HEK293 (cell line): ENCODE data around the gene DCUN1D1.

Source experiments
- CTCF ChIA-PET: fragments of 350-600 bp; formaldehyde crosslinking; extraction: SDS; loops from one replicate; lab custom pipeline; 2021; ENCODE audit warnings: antibody characterized with exemption; lab: Yijun Ruan, JAX
- POLR2A ChIA-PET: fragments of 300-600 bp; formaldehyde crosslinking; extraction: SDS; loops from one replicate; lab custom pipeline; 2020; ENCODE audit warnings: antibody characterized with exemption, inconsistent platforms; lab: Yijun Ruan, JAX
- H3K27ac ChIP-seq: fragments of 200-500 bp; sonication (Bioruptor generic); 2 replicates; pipeline ENCODE4 v1.5.1; 2014; ENCODE audit warnings: low read depth, low read length, control low read depth, inconsistent platforms; ENCODE audit errors: extremely low read depth
- H3K36me3 ChIP-seq, 2 experiments: fragments of 200-500 bp in 1 of 2; sonication (Bioruptor generic) in 1 of 2; 1 replicate in 1 of 2; 2 replicates in 1 of 2; pipeline ENCODE4 v1.5.1; 2014 to 2017; ENCODE audit warnings: inconsistent platforms in 2 of 2, low read length in 2 of 2; ENCODE audit not compliant: control insufficient read depth in 2 of 2, insufficient read depth in 1 of 2
- H3K4me1 ChIP-seq: fragments of 200-500 bp; sonication (Bioruptor generic); 2 replicates; pipeline ENCODE4 v1.5.1; 2014; ENCODE audit warnings: mild to moderate bottlenecking, low read length, inconsistent platforms; ENCODE audit not compliant: control insufficient read depth, insufficient read depth
- H3K4me3 ChIP-seq: 2 replicates; pipeline ENCODE4 v1.5.1; 2011; ENCODE audit warnings: low read depth, mild to moderate bottlenecking, control low read depth, low read length, moderate library complexity
- H3K9me3 ChIP-seq: fragments of 200-500 bp; sonication (Bioruptor generic); 2 replicates; pipeline ENCODE4 v1.5.1; 2014; ENCODE audit warnings: low read depth, low read length, inconsistent platforms; ENCODE audit not compliant: control insufficient read depth, insufficient read depth
- AEBP2 ChIP-seq: fragments of 450-650 bp; formaldehyde crosslinking; IDR thresholded peaks from 2 replicates; pipeline ENCODE4 v1.5.1; 2016; ENCODE audit warnings: missing biosample characterization, missing genetic modification characterization, borderline replicate concordance
- BCL11B ChIP-seq: fragments of 450-650 bp; formaldehyde crosslinking; IDR thresholded peaks from 2 replicates; pipeline ENCODE4 v1.5.1; 2016; ENCODE audit warnings: low read depth, missing biosample characterization, missing genetic modification characterization
- GLI2 ChIP-seq: fragments of 450-650 bp; formaldehyde crosslinking; IDR thresholded peaks from 2 replicates; pipeline ENCODE4; 2017; ENCODE audit warnings: missing biosample characterization, missing genetic modification characterization, low read depth, borderline replicate concordance
- GLI4 ChIP-seq: fragments of 450-650 bp; formaldehyde crosslinking; IDR thresholded peaks from 2 replicates; pipeline ENCODE4 v1.5.1; 2016; ENCODE audit warnings: missing biosample characterization, missing genetic modification characterization
- GLIS2 ChIP-seq: fragments of 450-650 bp; formaldehyde crosslinking; IDR thresholded peaks from 2 replicates; pipeline ENCODE4 v1.5.1; 2016; ENCODE audit warnings: missing biosample characterization, missing genetic modification characterization
- HOXC10 ChIP-seq: sonication (generic); formaldehyde crosslinking; IDR thresholded peaks from 2 replicates; pipeline ENCODE4 v1.8.1; 2023; ENCODE audit warnings: mild to moderate bottlenecking, missing genetic modification reagents
- KLF10 ChIP-seq: fragments of 450-650 bp; IDR thresholded peaks from 2 replicates; pipeline ENCODE4 v1.5.1; 2018; ENCODE audit warnings: missing biosample characterization, mild to moderate bottlenecking, missing genetic modification characterization
- PRDM1 ChIP-seq: fragments of 450-650 bp; formaldehyde crosslinking; IDR thresholded peaks from 2 replicates; pipeline ENCODE4; 2016; ENCODE audit warnings: missing biosample characterization, missing genetic modification characterization
- SETDB1 ChIP-seq: IDR thresholded peaks from one replicate; pipeline ENCODE4 v1.6.1; 2017; ENCODE audit warnings: mild to moderate bottlenecking, low read length, moderate library complexity, mixed read lengths; ENCODE audit not compliant: insufficient read length
- SP3 ChIP-seq: fragments of 450-650 bp; formaldehyde crosslinking; IDR thresholded peaks from 2 replicates; pipeline ENCODE4 v1.5.1; 2016; ENCODE audit warnings: missing biosample characterization, missing genetic modification characterization
- WT1 ChIP-seq: fragments of 450-650 bp; formaldehyde crosslinking; IDR thresholded peaks from 2 replicates; pipeline ENCODE4 v1.5.1; 2016; ENCODE audit warnings: missing biosample characterization, missing genetic modification characterization
- ZBTB26 ChIP-seq: fragments of 450-650 bp; formaldehyde crosslinking; optimal IDR thresholded peaks from 2 replicates; pipeline ENCODE3; 2016; ENCODE audit warnings: missing biosample characterization, mild to moderate bottlenecking, missing genetic modification characterization
- ZBTB48 ChIP-seq: fragments of 450-650 bp; formaldehyde crosslinking; IDR thresholded peaks from 2 replicates; pipeline ENCODE4 v1.5.1; 2016; ENCODE audit warnings: missing biosample characterization, missing genetic modification characterization
- ZBTB8A ChIP-seq: fragments of 450-650 bp; formaldehyde crosslinking; IDR thresholded peaks from 2 replicates; pipeline ENCODE4 v1.5.1; 2016; ENCODE audit warnings: missing biosample characterization, missing genetic modification characterization
- ZNF132 ChIP-seq: fragments of 450-650 bp; formaldehyde crosslinking; IDR thresholded peaks from 2 replicates; pipeline ENCODE4 v1.5.1; 2017; ENCODE audit warnings: missing biosample characterization, missing genetic modification characterization, borderline replicate concordance
- ZNF133 ChIP-seq: fragments of 450-650 bp; formaldehyde crosslinking; IDR thresholded peaks from 2 replicates; pipeline ENCODE4 v1.5.1; 2016; ENCODE audit warnings: missing biosample characterization, missing genetic modification characterization
- ZNF16 ChIP-seq: fragments of 450-650 bp; formaldehyde crosslinking; IDR thresholded peaks from 2 replicates; pipeline ENCODE4 v1.5.1; 2016; ENCODE audit warnings: low read depth, missing biosample characterization, missing genetic modification characterization
- ZNF174 ChIP-seq: fragments of 450-650 bp; formaldehyde crosslinking; IDR thresholded peaks from 2 replicates; pipeline ENCODE4 v1.5.0; 2017; ENCODE audit warnings: missing biosample characterization, mild to moderate bottlenecking, missing genetic modification characterization
- ZNF202 ChIP-seq: fragments of 450-650 bp; formaldehyde crosslinking; IDR thresholded peaks from 2 replicates; pipeline ENCODE4 v1.5.1; 2016; ENCODE audit warnings: missing biosample characterization, missing genetic modification characterization, borderline replicate concordance
- ZNF214 ChIP-seq: fragments of 450-650 bp; formaldehyde crosslinking; IDR thresholded peaks from 2 replicates; pipeline ENCODE4 v1.5.1; 2017; ENCODE audit warnings: missing biosample characterization, mild to moderate bottlenecking, missing genetic modification characterization, borderline replicate concordance
- ZNF350 ChIP-seq: fragments of 450-650 bp; formaldehyde crosslinking; IDR thresholded peaks from 2 replicates; pipeline ENCODE4 v1.5.0; 2017; ENCODE audit warnings: missing biosample characterization, mild to moderate bottlenecking, missing genetic modification characterization
- ZNF426 ChIP-seq: fragments of 450-650 bp; formaldehyde crosslinking; IDR thresholded peaks from 2 replicates; pipeline ENCODE4 v1.5.1; 2017; ENCODE audit warnings: missing biosample characterization, missing genetic modification characterization, mild to moderate bottlenecking, inconsistent platforms, moderate library complexity
- ZNF529 ChIP-seq: fragments of 450-650 bp; formaldehyde crosslinking; IDR thresholded peaks from 2 replicates; pipeline ENCODE4 v1.5.1; 2017; ENCODE audit warnings: missing genetic modification characterization, missing biosample characterization; ENCODE audit not compliant: insufficient replicate concordance
- ZNF548 ChIP-seq: fragments of 450-650 bp; formaldehyde crosslinking; IDR thresholded peaks from 2 replicates; pipeline ENCODE4 v1.5.1; 2016; ENCODE audit warnings: missing biosample characterization, missing genetic modification characterization
- ZNF600 ChIP-seq: fragments of 450-650 bp; formaldehyde crosslinking; IDR thresholded peaks from 2 replicates; pipeline ENCODE4 v1.5.1; 2016; ENCODE audit warnings: missing biosample characterization, missing genetic modification characterization
- ZNF701 ChIP-seq: fragments of 450-650 bp; formaldehyde crosslinking; IDR thresholded peaks from 2 replicates; pipeline ENCODE4 v1.5.1; 2016; ENCODE audit warnings: missing biosample characterization, missing genetic modification characterization
- ZNF747 ChIP-seq: fragments of 450-650 bp; formaldehyde crosslinking; IDR thresholded peaks from 2 replicates; pipeline ENCODE4 v1.5.1; 2016; ENCODE audit warnings: missing biosample characterization, missing genetic modification characterization
- ZXDB ChIP-seq: fragments of 450-650 bp; formaldehyde crosslinking; IDR thresholded peaks from 2 replicates; pipeline ENCODE4 v1.5.1; 2016; ENCODE audit warnings: missing biosample characterization, missing genetic modification characterization
- TF ChIP-seq, protein P1 (sequence below): fragments of 450-650 bp; formaldehyde crosslinking; IDR thresholded peaks from 2 replicates; pipeline ENCODE4 v1.5.1; 2016; ENCODE audit warnings: missing biosample characterization, missing genetic modification characterization

DCUN1D1 gene

GRCh38 chr3:183027276-183027675, 46.9 kb upstream of the DCUN1D1 start:
- POLR2A ChIA-PET: no interaction called here
- no peak overlapping the region for H3K27ac ChIP-seq
- peaks cover 0 to 18% of the 10 kb centered on the region in 2 experiments; a peak in 2 of 3 replicates for H3K36me3 ChIP-seq
- no peaks in the 10 kb centered on the region for H3K9me3 ChIP-seq
- no peaks in the 10 kb centered on the region for H3K4me1 ChIP-seq
- CTCF ChIA-PET: no interaction called here
- no peak for TF ChIP-seq PRDM1
- H3K4me3 ChIP-seq: no peak overlapping the region

- CTCF ChIA-PET: no interaction called here
- Histone ChIP-seq H3K9me3 (no peaks in the 10 kb centered on the region), H3K4me3 (no peak overlapping the region), H3K27ac (no peak overlapping the region), H3K4me1 (no peaks in the 10 kb centered on the region), H3K36me3 (peaks cover 0 to 34% of the 10 kb centered on the region in 2 experiments; a peak in 2 of 3 replicates)
- no peak for TF ChIP-seq ZNF548
- no peak for TF ChIP-seq AEBP2 (tag by site-specific recombination)
- POLR2A ChIA-PET: no interaction called here
These were observed 42.7 kb upstream of the DCUN1D1 start for GRCh38 chr3:183022936-183023516.

DNA sequence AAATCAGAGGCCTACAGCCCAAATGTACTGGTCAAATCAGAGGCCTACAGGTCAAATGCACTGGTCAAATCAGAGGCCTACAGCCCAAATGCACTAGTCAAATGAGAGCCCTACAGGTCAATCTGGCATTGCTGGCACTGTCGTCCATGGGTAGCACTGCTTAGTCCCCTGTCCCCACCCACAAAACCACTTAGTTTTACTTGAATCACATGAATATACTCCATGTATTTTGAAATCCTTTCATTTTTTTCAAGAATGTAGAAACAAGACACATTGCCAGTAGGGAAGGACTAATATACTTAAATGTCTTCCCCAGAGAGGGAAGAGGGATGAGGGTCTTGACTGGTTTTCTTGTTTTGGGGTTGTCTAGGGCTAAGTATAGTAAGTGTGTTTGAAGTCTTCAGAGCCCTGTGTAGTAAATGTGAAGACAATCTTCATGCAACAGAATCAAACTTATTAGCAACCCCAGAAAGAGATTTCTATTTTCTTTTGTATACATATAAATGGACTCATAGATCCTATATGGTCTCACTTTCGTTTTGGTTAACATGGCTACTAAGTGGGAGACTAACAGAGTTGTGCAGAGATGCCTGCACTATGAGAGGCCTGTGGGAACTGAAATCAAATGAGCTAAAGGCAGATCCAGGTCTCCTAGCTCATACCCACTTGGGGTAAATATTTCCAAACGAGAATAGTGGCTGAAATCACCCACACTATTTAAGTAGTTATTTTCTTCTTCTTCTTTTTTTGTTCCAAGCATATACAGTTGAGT, 38.3 kb upstream of the DCUN1D1 start:
- ChIA-PET CTCF (no interaction called here), POLR2A (no interaction called here)
- no peaks in the 10 kb centered on the region for H3K9me3 ChIP-seq

GRCh38 chr3:183015185-183015584, 34.8 kb upstream of the DCUN1D1 start:
- no peaks in the 10 kb centered on the region for H3K4me1 ChIP-seq
- no peak overlapping the region for H3K27ac ChIP-seq
- ChIA-PET CTCF (no interaction called here), POLR2A (no interaction called here)
- H3K36me3 ChIP-seq: peaks cover 0 to 32% of the 10 kb centered on the region in 2 experiments; a peak in 2 of 3 replicates
- H3K9me3 ChIP-seq: no peaks in the 10 kb centered on the region
- H3K4me3 ChIP-seq: no peak overlapping the region
- no peak for TF ChIP-seq GLI2 (tag by site-specific recombination)
- TF ChIP-seq SETDB1: no peak
- TF ChIP-seq BCL11B (tag by site-specific recombination): no peak
- TF ChIP-seq WT1 (tag by site-specific recombination): no peak
- TF ChIP-seq ZNF426 (tag by site-specific recombination): no peak
- TF ChIP-seq ZNF600 (tag by site-specific recombination): no peak
- TF ChIP-seq ZNF529 (tag by site-specific recombination): no peak
- no peak for TF ChIP-seq ZBTB48 (tag by site-specific recombination)
- no peak for TF ChIP-seq KLF10 (tag by site-specific recombination)
- no peak for TF ChIP-seq SP3 (tag by site-specific recombination)
- TF ChIP-seq GLI4 (tag by site-specific recombination): no peak
- no peak for TF ChIP-seq ZNF214 (tag by site-specific recombination)

More for the DNA sequence above, 38.3 kb upstream of the DCUN1D1 start:
- Histone ChIP-seq H3K4me1 (no peaks in the 10 kb centered on the region), H3K36me3 (peaks cover 0 to 47% of the 10 kb centered on the region in 2 experiments; a peak in 2 of 3 replicates), H3K4me3 (no peak overlapping the region), H3K27ac (no peak overlapping the region)
- TF ChIP-seq ZBTB26 (no peak), ZNF133 (tag by site-specific recombination) (no peak), KLF10 (tag by site-specific recombination) (no peak), GLIS2 (tag by site-specific recombination) (no peak), ZNF701 (no peak), ZNF174 (no peak), ZNF747 (tag by site-specific recombination) (no peak), ZNF350 (tag by site-specific recombination) (no peak), ZNF132 (tag by site-specific recombination) (no peak), ZBTB8A (tag by site-specific recombination) (no peak), ZNF202 (tag by site-specific recombination) (no peak), ZNF214 (tag by site-specific recombination) (no peak), ZNF16 (no peak), ZXDB (tag by site-specific recombination) (no peak), HOXC10 (CRISPR knock-in tag) (no peak)
- TF ChIP-seq, protein P1, sequence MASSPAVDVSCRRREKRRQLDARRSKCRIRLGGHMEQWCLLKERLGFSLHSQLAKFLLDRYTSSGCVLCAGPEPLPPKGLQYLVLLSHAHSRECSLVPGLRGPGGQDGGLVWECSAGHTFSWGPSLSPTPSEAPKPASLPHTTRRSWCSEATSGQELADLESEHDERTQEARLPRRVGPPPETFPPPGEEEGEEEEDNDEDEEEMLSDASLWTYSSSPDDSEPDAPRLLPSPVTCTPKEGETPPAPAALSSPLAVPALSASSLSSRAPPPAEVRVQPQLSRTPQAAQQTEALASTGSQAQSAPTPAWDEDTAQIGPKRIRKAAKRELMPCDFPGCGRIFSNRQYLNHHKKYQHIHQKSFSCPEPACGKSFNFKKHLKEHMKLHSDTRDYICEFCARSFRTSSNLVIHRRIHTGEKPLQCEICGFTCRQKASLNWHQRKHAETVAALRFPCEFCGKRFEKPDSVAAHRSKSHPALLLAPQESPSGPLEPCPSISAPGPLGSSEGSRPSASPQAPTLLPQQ: no peak
